Activated CD8-positive, alpha-beta T cell treated with anti-CD3 and anti-CD28 coated beads for 36 hours (primary cell): ENCODE results near the gene SSBP3. TPM values are rescaled to one million over a fixed set of nuclear protein-coding genes. Genes with fewer than 3 reads are reported as not detected.
A peak's percentile ranks its signal among the peaks of the same experiment; 100 is the strongest.

Source experiments
- ATAC-seq: fragments of 200-7000 bp; cut with Tn5 transposase; one replicate; pipeline ENCODE4 v1.10.0; 2021; ENCODE audit warnings: mild to moderate bottlenecking, moderate library complexity
- CTCF ChIA-PET: fragments of 350-600 bp; sonication (Branson Sonifier 250); formaldehyde crosslinking; loops from one replicate; lab custom pipeline; 2021; ENCODE audit warnings: antibody characterized with exemption; lab: Charles Lee
- POLR2A ChIA-PET: fragments of 350-600 bp; sonication (Branson Sonifier 250); formaldehyde crosslinking; loops from one replicate; lab custom pipeline; 2021; ENCODE audit warnings: antibody characterized with exemption; lab: Charles Lee
- DNase-seq: peaks from one replicate; pipeline ENCODE4 v3.0.0-alpha.2; 2020
- H3K27ac Mint-ChIP-seq: one replicate; pipeline ENCODE4 v1.8.0; 2021; ENCODE audit warnings: mild to moderate bottlenecking, mixed read lengths
- H3K27me3 Mint-ChIP-seq: one replicate; pipeline ENCODE4 v1.8.0; 2021; ENCODE audit warnings: mixed read lengths
- H3K36me3 Mint-ChIP-seq: one replicate; pipeline ENCODE4 v1.8.0; 2021; ENCODE audit warnings: low read depth, mixed read lengths
- H3K4me1 Mint-ChIP-seq: one replicate; pipeline ENCODE4 v1.8.0; 2021; ENCODE audit warnings: low read depth, mixed read lengths
- H3K4me3 Mint-ChIP-seq: one replicate; pipeline ENCODE4 v1.8.0; 2021; ENCODE audit warnings: mild to moderate bottlenecking, moderate library complexity, mixed read lengths
- H3K9me3 Mint-ChIP-seq: one replicate; pipeline ENCODE4 v1.8.0; 2021; ENCODE audit warnings: mixed read lengths
- CTCF ChIP-seq: fragments of 200-600 bp; IDR thresholded peaks from one replicate; pipeline ENCODE4 v1.8.0; 2022; ENCODE audit warnings: antibody characterized with exemption, mild to moderate bottlenecking
- intact Hi-C: fragments of 100-400 bp; cut with micrococcal nuclease; formaldehyde crosslinking; loops from one replicate; pipeline ENCODE4 v1.10.0; 2022
- total RNA-seq, 2 experiments: library from RNA; stranded (reverse); gene quantifications; one replicate each; pipeline ENCODE4 v1.2.3, GENCODE V29; 2021

Gene SSBP3
- total RNA-seq, 2 experiments from 2014 or later = 62.6 to 67.8 TPM

- Mint-ChIP-seq H3K27ac (peak overlapping the region; percentile 69), H3K27me3 (no peaks in the 10 kb centered on the region), H3K36me3 (no peaks in the 10 kb centered on the region), H3K4me3 (no peak overlapping the region), H3K4me1 (peaks cover 8% of the 10 kb centered on the region), H3K9me3 (no peaks in the 10 kb centered on the region)
- POLR2A ChIA-PET = interaction anchor here (0.8 kb wide), 2 partner anchors 12 to 13 kb away, joined by 3 read pairs; no protein-coding TSS in a partner anchor
- no peak for DNase-seq
- TF ChIP-seq CTCF = no peak
- CTCF ChIA-PET = interaction anchor here (1.1 kb wide), 1 partner anchor 226 kb away, joined by 6 read pairs; no protein-coding TSS in a partner anchor
- ATAC-seq = no peak
- intact Hi-C loops = no loop called here
Measured at GRCh38 chr1:54263601-54264226, 142.5 kb downstream of the SSBP3 start.

- H3K36me3 Mint-ChIP-seq = no peaks in the 10 kb centered on the region
- ChIA-PET CTCF (interaction anchor here (0.7 kb wide), 1 partner anchor 16 kb away, joined by 3 read pairs; no protein-coding TSS in a partner anchor), POLR2A (interaction anchor here (1.0 kb wide), 1 partner anchor 21 kb away, joined by 3 read pairs; no protein-coding TSS in a partner anchor)
- no peaks in the 10 kb centered on the region for H3K9me3 Mint-ChIP-seq
- TF ChIP-seq CTCF = no peak
- H3K4me1 Mint-ChIP-seq = peaks cover 5% of the 10 kb centered on the region
- no peak for DNase-seq
- no peak for ATAC-seq
- intact Hi-C loops = no loop called here
- no peaks in the 10 kb centered on the region for H3K27me3 Mint-ChIP-seq
- no peak overlapping the region for H3K4me3 Mint-ChIP-seq
- no peak overlapping the region for H3K27ac Mint-ChIP-seq
Measured at GRCh38 chr1:54262244-54262643, 143.9 kb downstream of the SSBP3 start.

- no peaks in the 10 kb centered on the region for H3K36me3 Mint-ChIP-seq
- POLR2A ChIA-PET = no interaction called here
- H3K9me3 Mint-ChIP-seq = no peaks in the 10 kb centered on the region
- DNase-seq = no peak
- peaks cover 4% of the 10 kb centered on the region for H3K4me1 Mint-ChIP-seq
- no peaks in the 10 kb centered on the region for H3K27me3 Mint-ChIP-seq
- no peak for ATAC-seq
- TF ChIP-seq CTCF = no peak
- H3K4me3 Mint-ChIP-seq = no peak overlapping the region
- intact Hi-C loops = no loop called here
- CTCF ChIA-PET = no interaction called here
- no peak overlapping the region for H3K27ac Mint-ChIP-seq
Measured at GRCh38 chr1:54260810-54261209, 145.4 kb downstream of the SSBP3 start.

- no peaks in the 10 kb centered on the region for H3K9me3 Mint-ChIP-seq
- H3K4me1 Mint-ChIP-seq = peaks cover 4% of the 10 kb centered on the region
- H3K27me3 Mint-ChIP-seq = no peaks in the 10 kb centered on the region
- ChIA-PET POLR2A (no interaction called here), CTCF (no interaction called here)
- H3K4me3 Mint-ChIP-seq = no peak overlapping the region
- no peak for ATAC-seq
- TF ChIP-seq CTCF = no peak
- H3K27ac Mint-ChIP-seq = no peak overlapping the region
- H3K36me3 Mint-ChIP-seq = no peaks in the 10 kb centered on the region
- intact Hi-C loops = no loop called here
- no peak for DNase-seq
Measured at GRCh38 chr1:54259546-54260140, 146.6 kb downstream of the SSBP3 start.

- CTCF ChIA-PET = no interaction called here
- H3K4me3 Mint-ChIP-seq = no peak overlapping the region
- intact Hi-C loops = no loop called here
- no peaks in the 10 kb centered on the region for H3K9me3 Mint-ChIP-seq
- no peaks in the 10 kb centered on the region for H3K27me3 Mint-ChIP-seq
- H3K36me3 Mint-ChIP-seq = no peaks in the 10 kb centered on the region
- ATAC-seq (no peak), DNase-seq (no peak)
- no peak overlapping the region for H3K27ac Mint-ChIP-seq
- no peaks in the 10 kb centered on the region for H3K4me1 Mint-ChIP-seq
- POLR2A ChIA-PET = no interaction called here
- no peak for TF ChIP-seq CTCF
Measured at GRCh38 chr1:54257876-54258275, 148.3 kb downstream of the SSBP3 start.
